ENCODE measurements around the gene CCDC171.
A peak's percentile ranks its signal among the peaks of the same experiment; 100 is the strongest.

Gene CCDC171

DNA sequence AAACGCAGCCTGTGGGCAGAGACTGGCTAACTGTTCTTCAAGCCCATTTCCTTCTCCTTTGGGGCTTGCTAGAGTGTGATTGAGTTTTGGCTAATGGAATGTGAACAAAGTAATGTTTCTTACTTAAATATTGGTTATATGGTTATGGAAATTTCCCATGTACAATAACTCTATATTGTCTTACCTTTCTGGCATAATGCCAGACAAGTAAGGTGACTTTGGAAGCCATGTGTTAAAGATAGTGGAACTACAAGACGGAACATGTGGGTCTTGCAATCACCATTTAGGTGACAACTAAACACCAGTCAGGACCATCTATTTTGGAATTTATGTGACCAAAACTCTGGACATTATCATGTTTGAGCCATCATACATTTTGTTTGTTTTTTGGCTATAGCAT lies 260.2 kb downstream of the CCDC171 start:
- Mint-ChIP-seq H3K9me3 (peaks cover 4% of the 10 kb centered on the region), H3K4me3 (no peak overlapping the region), H3K36me3 (ENCODE audit: low read depth) (peaks cover 4% of the 10 kb centered on the region), H3K27me3 (no peaks in the 10 kb centered on the region), H3K4me1 (no peaks in the 10 kb centered on the region), H3K27ac (no peak overlapping the region)
- ATAC-seq (no peak), DNase-seq (no peak)

DNA sequence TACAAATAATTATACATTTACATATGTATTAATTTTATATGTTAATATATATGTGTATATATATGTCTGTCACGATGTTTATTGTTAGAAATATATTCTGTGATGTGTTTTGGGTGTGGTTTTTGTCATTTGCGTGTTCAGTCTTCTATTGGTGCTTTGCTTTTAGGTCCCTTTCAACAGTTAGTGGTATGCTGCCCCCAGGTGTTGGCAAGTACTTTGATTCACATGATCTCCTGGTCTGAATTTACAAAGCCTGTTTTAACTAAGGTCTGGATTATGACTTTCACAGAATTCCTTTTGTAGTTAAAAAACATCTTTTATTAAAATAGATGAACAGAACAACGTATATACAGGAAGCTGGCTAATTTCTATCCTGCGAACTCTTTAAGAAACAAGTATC lies 271.5 kb downstream of the CCDC171 start:
- Mint-ChIP-seq H3K9me3 (peaks cover 2% of the 10 kb centered on the region), H3K4me1 (no peaks in the 10 kb centered on the region), H3K27ac (no peak overlapping the region), H3K4me3 (no peak overlapping the region), H3K36me3 (ENCODE audit: low read depth) (no peaks in the 10 kb centered on the region), H3K27me3 (no peaks in the 10 kb centered on the region)
- ATAC-seq (no peak), DNase-seq (no peak)

DNA sequence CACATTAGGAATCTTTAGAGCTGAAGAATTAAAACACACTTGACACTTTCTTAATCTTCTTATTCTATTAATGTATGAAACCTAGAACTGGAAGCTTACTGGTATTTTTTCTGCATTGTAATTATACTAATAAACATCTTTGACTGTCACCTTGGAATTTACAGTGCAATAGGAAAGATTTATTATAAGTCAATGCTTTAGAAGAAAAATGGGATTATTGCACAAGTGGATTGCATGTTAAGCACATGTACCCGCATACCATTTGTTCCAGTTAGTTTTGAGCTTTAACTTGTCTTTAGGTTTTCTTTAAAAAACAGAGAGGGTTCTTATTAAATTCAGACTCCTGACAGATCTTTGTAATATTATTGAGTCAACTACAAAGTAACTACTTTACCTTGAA lies 278.5 kb downstream of the CCDC171 start:
- H3K4me3 Mint-ChIP-seq, result no peak overlapping the region
- H3K4me1 Mint-ChIP-seq, result no peaks in the 10 kb centered on the region
- ATAC-seq (no peak), DNase-seq (no peak)
- H3K36me3 Mint-ChIP-seq (ENCODE audit: low read depth), result no peaks in the 10 kb centered on the region
- no peaks in the 10 kb centered on the region for H3K9me3 Mint-ChIP-seq
- H3K27ac Mint-ChIP-seq, result no peak overlapping the region
- H3K27me3 Mint-ChIP-seq, result no peaks in the 10 kb centered on the region

GRCh38 chr9:15834541-15834940 lies 281.7 kb downstream of the CCDC171 start:
- H3K9me3 Mint-ChIP-seq, result no peaks in the 10 kb centered on the region
- ATAC-seq, result no peak
- H3K27ac Mint-ChIP-seq, result no peak overlapping the region
- no peaks in the 10 kb centered on the region for H3K4me1 Mint-ChIP-seq
- no peak overlapping the region for H3K4me3 Mint-ChIP-seq
- no peaks in the 10 kb centered on the region for H3K27me3 Mint-ChIP-seq
- H3K36me3 Mint-ChIP-seq (ENCODE audit: low read depth), result no peaks in the 10 kb centered on the region
- DNase-seq, result no peak

DNA sequence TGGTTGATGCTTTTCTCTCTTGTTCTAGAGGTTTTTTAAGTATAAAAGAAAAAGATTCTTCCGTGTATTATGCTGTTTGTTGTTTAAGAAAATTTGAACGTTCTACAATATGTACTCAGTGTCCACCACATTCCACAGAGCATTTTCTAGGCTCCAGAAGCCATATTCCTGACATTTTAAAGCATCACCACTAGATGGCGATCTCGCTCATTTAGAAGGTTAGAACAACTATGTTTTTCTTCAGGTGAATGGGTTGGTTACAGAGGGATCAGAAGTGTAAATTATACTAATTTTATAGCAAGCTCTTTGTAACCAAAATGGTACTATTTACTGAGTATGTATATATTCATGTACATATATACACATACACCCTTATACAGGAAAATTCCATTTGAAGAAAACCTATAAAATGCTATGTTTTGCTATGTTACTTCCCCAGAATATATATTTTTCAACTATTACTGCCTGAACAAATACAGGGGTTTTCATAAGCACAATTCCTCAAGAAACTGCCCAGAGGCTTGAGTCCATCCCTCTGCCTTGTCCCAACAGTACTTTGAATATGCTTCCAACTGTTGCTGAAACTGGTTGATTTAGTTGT lies 284.3 kb downstream of the CCDC171 start:
- peak; percentile 61 for ATAC-seq
- H3K27me3 Mint-ChIP-seq, result no peaks in the 10 kb centered on the region
- H3K27ac Mint-ChIP-seq, result no peak overlapping the region
- peak; percentile 14 for DNase-seq
- H3K4me1 Mint-ChIP-seq, result no peaks in the 10 kb centered on the region
- no peaks in the 10 kb centered on the region for H3K9me3 Mint-ChIP-seq
- H3K36me3 Mint-ChIP-seq (ENCODE audit: low read depth), result no peaks in the 10 kb centered on the region
- no peak overlapping the region for H3K4me3 Mint-ChIP-seq

- H3K4me1 Mint-ChIP-seq, result no peaks in the 10 kb centered on the region
- no peak for ATAC-seq
- H3K27me3 Mint-ChIP-seq, result no peaks in the 10 kb centered on the region
- no peak overlapping the region for H3K27ac Mint-ChIP-seq
- H3K4me3 Mint-ChIP-seq, result no peak overlapping the region
- no peak for DNase-seq
- H3K36me3 Mint-ChIP-seq (ENCODE audit: low read depth), result no peaks in the 10 kb centered on the region
- H3K9me3 Mint-ChIP-seq, result no peaks in the 10 kb centered on the region
Observed at GRCh38 chr9:15842051-15842450, 289.2 kb downstream of the CCDC171 start.

- H3K27me3 Mint-ChIP-seq, result no peaks in the 10 kb centered on the region
- H3K9me3 Mint-ChIP-seq, result no peaks in the 10 kb centered on the region
- DNase-seq (no peak), ATAC-seq (no peak)
- H3K4me3 Mint-ChIP-seq, result no peak overlapping the region
- no peaks in the 10 kb centered on the region for H3K4me1 Mint-ChIP-seq
- no peaks in the 10 kb centered on the region for H3K36me3 Mint-ChIP-seq (ENCODE audit: low read depth)
- no peak overlapping the region for H3K27ac Mint-ChIP-seq
Observed at GRCh38 chr9:15843316-15843715, 290.5 kb downstream of the CCDC171 start.

- H3K4me3 Mint-ChIP-seq, result no peak overlapping the region
- DNase-seq (no peak), ATAC-seq (no peak)
- H3K27me3 Mint-ChIP-seq, result no peaks in the 10 kb centered on the region
- no peaks in the 10 kb centered on the region for H3K4me1 Mint-ChIP-seq
- no peaks in the 10 kb centered on the region for H3K36me3 Mint-ChIP-seq (ENCODE audit: low read depth)
- no peak overlapping the region for H3K27ac Mint-ChIP-seq
- H3K9me3 Mint-ChIP-seq, result no peaks in the 10 kb centered on the region
Observed at GRCh38 chr9:15843931-15844330, 291.1 kb downstream of the CCDC171 start.

DNA sequence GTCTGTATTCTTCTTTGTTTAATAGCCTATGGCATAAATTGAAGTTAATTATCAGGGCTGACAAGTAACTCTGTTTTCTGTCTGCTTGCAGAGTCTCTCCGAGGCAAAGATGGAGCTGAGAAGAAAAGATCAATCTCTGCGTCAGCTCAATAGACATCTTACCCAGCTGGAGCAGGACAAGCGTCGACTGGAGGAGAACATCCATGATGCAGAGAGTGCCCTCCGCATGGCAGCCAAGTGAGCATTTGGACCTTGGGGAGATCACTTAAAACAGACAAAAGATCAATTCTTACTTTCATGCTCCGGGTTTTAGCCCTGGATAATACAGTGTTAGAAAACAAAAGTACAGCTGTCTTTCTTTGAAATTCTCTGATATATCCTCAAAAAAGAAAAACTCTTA lies 293.8 kb downstream of the CCDC171 start:
- no peak overlapping the region for H3K4me3 Mint-ChIP-seq
- no peaks in the 10 kb centered on the region for H3K36me3 Mint-ChIP-seq (ENCODE audit: low read depth)
- no peak overlapping the region for H3K27ac Mint-ChIP-seq
- ATAC-seq (no peak), DNase-seq (no peak)
- H3K9me3 Mint-ChIP-seq, result no peaks in the 10 kb centered on the region
- H3K27me3 Mint-ChIP-seq, result no peaks in the 10 kb centered on the region
- no peaks in the 10 kb centered on the region for H3K4me1 Mint-ChIP-seq

GRCh38 chr9:15849871-15850270 lies 297.0 kb downstream of the CCDC171 start:
- DNase-seq, result no peak
- Mint-ChIP-seq H3K27me3 (no peaks in the 10 kb centered on the region), H3K36me3 (ENCODE audit: low read depth) (no peaks in the 10 kb centered on the region), H3K27ac (no peak overlapping the region), H3K4me1 (no peaks in the 10 kb centered on the region), H3K4me3 (no peak overlapping the region), H3K9me3 (no peaks in the 10 kb centered on the region)
- no peak for ATAC-seq

- H3K4me1 Mint-ChIP-seq, result no peaks in the 10 kb centered on the region
- no peaks in the 10 kb centered on the region for H3K9me3 Mint-ChIP-seq
- no peak overlapping the region for H3K27ac Mint-ChIP-seq
- H3K27me3 Mint-ChIP-seq, result no peaks in the 10 kb centered on the region
- ATAC-seq, result no peak
- no peak overlapping the region for H3K4me3 Mint-ChIP-seq
- no peak for DNase-seq
- no peaks in the 10 kb centered on the region for H3K36me3 Mint-ChIP-seq (ENCODE audit: low read depth)
Observed at GRCh38 chr9:15851766-15852165, 298.9 kb downstream of the CCDC171 start.

DNA sequence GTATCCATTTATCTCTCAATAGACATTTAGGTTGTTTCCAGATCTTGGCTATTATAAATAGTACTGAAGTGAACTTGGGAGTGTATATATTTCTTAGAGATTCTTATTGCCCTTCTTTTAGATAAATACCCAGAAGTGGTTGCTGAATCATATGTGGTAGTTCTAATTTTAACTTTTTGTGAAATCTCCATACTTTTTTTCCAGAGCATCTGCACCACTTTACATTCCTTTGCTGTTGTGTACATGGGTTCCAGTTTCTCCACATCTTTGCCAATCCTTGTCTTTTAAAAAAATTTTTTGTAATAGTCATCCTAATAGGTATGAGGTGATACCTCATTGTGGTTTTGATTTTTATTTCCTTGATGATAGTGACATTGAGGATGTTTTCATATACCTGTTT lies 303.7 kb downstream of the CCDC171 start:
- Mint-ChIP-seq H3K4me3 (no peak overlapping the region), H3K36me3 (ENCODE audit: low read depth) (no peaks in the 10 kb centered on the region), H3K27ac (no peak overlapping the region), H3K9me3 (no peaks in the 10 kb centered on the region), H3K4me1 (no peaks in the 10 kb centered on the region), H3K27me3 (no peaks in the 10 kb centered on the region)
- DNase-seq, result no peak
- no peak for ATAC-seq

GRCh38 chr9:15867334-15867733 lies 314.5 kb downstream of the CCDC171 start:
- no peak overlapping the region for H3K4me3 Mint-ChIP-seq
- no peaks in the 10 kb centered on the region for H3K9me3 Mint-ChIP-seq
- DNase-seq (no peak), ATAC-seq (no peak)
- H3K27me3 Mint-ChIP-seq, result no peaks in the 10 kb centered on the region
- no peaks in the 10 kb centered on the region for H3K36me3 Mint-ChIP-seq (ENCODE audit: low read depth)
- no peaks in the 10 kb centered on the region for H3K4me1 Mint-ChIP-seq
- no peak overlapping the region for H3K27ac Mint-ChIP-seq

DNA sequence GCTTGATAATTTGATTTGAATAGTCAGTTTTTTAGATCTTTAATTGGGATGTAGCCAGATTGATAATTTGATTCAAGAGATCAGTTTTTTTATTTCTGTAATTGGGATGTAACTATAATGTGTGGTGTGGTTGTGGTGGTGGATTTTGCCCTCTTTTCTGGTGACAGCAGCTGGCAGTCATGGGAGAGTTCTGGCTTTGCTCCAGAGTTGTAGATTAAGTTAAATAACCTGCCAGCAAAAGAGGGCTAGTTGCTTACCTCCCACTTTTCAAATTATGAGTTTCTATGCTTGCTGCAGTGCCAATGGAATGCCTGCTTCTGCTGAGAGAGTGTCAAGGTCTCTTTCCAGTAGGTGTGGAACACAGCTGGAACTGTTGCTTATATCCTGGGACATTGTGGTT lies 315.1 kb downstream of the CCDC171 start:
- DNase-seq (no peak), ATAC-seq (no peak)
- Mint-ChIP-seq H3K36me3 (ENCODE audit: low read depth) (no peaks in the 10 kb centered on the region), H3K9me3 (no peaks in the 10 kb centered on the region), H3K4me3 (no peak overlapping the region), H3K27me3 (no peaks in the 10 kb centered on the region), H3K27ac (no peak overlapping the region), H3K4me1 (no peaks in the 10 kb centered on the region)

DNA sequence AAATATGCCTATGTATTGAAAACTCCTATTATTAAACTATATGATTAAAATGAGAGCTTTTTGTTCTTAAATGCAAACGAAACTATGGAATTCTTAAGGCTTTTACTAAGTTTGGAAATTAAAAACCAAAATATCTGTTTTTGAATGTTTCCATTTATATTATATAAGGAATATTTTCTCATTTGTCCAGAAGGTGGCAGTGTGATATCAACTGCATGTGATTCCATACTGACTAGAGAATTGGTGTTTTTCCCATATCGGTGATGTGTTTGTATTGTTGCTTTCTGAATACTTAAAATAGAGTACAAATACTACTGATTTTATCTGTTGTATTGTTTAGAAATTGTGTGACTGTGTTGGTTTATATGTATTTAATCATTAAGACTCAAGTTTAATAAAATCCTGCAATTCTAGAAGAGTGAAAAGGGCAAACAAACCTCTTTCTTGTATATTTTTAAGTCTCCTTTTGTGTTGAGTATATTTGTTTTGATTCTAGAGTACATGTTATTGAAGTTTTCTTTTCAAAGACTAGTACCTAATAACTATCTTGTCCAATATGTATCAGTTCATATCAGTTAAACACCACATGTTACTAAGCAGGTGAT lies 320.8 kb downstream of the CCDC171 start:
- Mint-ChIP-seq H3K27ac (no peak overlapping the region), H3K9me3 (no peaks in the 10 kb centered on the region), H3K27me3 (no peaks in the 10 kb centered on the region), H3K4me1 (no peaks in the 10 kb centered on the region), H3K36me3 (ENCODE audit: low read depth) (no peaks in the 10 kb centered on the region), H3K4me3 (no peak overlapping the region)
- ATAC-seq (no peak), DNase-seq (no peak)

DNA sequence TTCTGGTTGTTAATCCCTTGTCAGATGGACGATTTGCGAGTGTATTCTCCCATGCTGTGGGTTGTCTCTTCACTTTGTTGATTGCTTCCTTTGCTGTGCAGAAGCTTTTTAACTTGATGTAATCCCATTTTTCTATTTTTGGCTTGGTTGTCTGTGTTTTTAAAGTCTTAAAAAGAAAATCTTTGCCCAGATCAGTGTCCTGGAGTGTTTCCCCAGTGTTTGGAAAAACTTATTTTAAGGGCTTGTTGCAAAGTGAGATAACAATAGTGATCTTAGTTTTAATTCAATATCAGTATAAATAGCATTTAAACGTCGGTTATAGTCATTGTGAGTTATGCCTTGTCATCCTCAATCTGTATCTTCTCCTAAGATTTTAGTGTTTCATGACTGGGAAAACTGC lies 329.5 kb downstream of the CCDC171 start:
- H3K4me1 Mint-ChIP-seq, result no peaks in the 10 kb centered on the region
- DNase-seq (no peak), ATAC-seq (no peak)
- H3K4me3 Mint-ChIP-seq, result no peak overlapping the region
- no peaks in the 10 kb centered on the region for H3K27me3 Mint-ChIP-seq
- H3K27ac Mint-ChIP-seq, result no peak overlapping the region
- peaks cover 4% of the 10 kb centered on the region for H3K9me3 Mint-ChIP-seq
- H3K36me3 Mint-ChIP-seq (ENCODE audit: low read depth), result no peaks in the 10 kb centered on the region

All from activated naive CD8-positive, alpha-beta T cell treated with anti-CD3 and anti-CD28 coated beads, Interleukin-2, amount 50 U/mL, for 24 hours (primary cell).